MM.1S (cell line): ENCODE measurements around the gene ZNF22.

Source experiments
- DNase-seq: peaks from one replicate; pipeline ENCODE4 v3.0.0-alpha.2; 2015
- H2AFZ ChIP-seq: fragments of 300-600 bp; sonication (generic); 2 replicates; pipeline ENCODE4 v1.6.0; 2016; ENCODE audit warnings: antibody characterized with exemption, low read length
- H3F3A ChIP-seq: fragments of 300-600 bp; sonication (generic); 2 replicates; pipeline ENCODE4 v1.6.1; 2016; ENCODE audit warnings: mild to moderate bottlenecking, antibody characterized with exemption, low read length, moderate library complexity, mixed read lengths; ENCODE audit not compliant: insufficient read depth
- H3K27ac ChIP-seq: fragments of 300-600 bp; sonication (generic); 2 replicates; pipeline ENCODE4 v1.5.1; 2016; ENCODE audit warnings: mild to moderate bottlenecking, low read length
- H3K27me3 ChIP-seq: fragments of 300-600 bp; sonication (generic); replicated peaks from 2 replicates; pipeline ENCODE4 v1.6.0; 2016; ENCODE audit warnings: low read length; ENCODE audit not compliant: insufficient read depth
- H3K36me3 ChIP-seq: fragments of 300-600 bp; sonication (generic); replicated peaks from 2 replicates; pipeline ENCODE4 v1.6.1; 2016; ENCODE audit warnings: mild to moderate bottlenecking, low read length, mixed read lengths; ENCODE audit not compliant: insufficient read depth
- H3K4me1 ChIP-seq: fragments of 300-600 bp; sonication (generic); 2 replicates; pipeline ENCODE4 v1.6.1; 2016; ENCODE audit warnings: low read length, mixed read lengths
- H3K4me2 ChIP-seq: fragments of 300-600 bp; sonication (generic); 2 replicates; pipeline ENCODE4 v1.6.0; 2016; ENCODE audit warnings: low read depth, low read length
- H3K4me3 ChIP-seq: fragments of 300-600 bp; sonication (generic); 2 replicates; pipeline ENCODE4 v1.5.1; 2016; ENCODE audit warnings: low read length, mixed read lengths
- H3K79me2 ChIP-seq: fragments of 300-600 bp; sonication (generic); 2 replicates; pipeline ENCODE4 v1.6.1; 2016; ENCODE audit warnings: mixed run types, low read length, mixed read lengths
- H3K9ac ChIP-seq: fragments of 300-600 bp; sonication (generic); 2 replicates; pipeline ENCODE4 v1.6.1; 2016; ENCODE audit warnings: low read length, mixed read lengths
- H3K9me2 ChIP-seq: fragments of 300-600 bp; sonication (generic); replicated peaks from 2 replicates; pipeline ENCODE4 v1.6.1; 2016; ENCODE audit warnings: mild to moderate bottlenecking, low read length, mixed read lengths; ENCODE audit not compliant: insufficient read depth
- H3K9me3 ChIP-seq: fragments of 300-600 bp; sonication (generic); replicated peaks from 2 replicates; pipeline ENCODE4 v1.6.1; 2016; ENCODE audit warnings: mild to moderate bottlenecking, low read length, mixed read lengths; ENCODE audit not compliant: insufficient read depth
- H4K20me1 ChIP-seq: fragments of 300-600 bp; sonication (generic); 2 replicates; pipeline ENCODE4 v1.6.1; 2016; ENCODE audit warnings: mild to moderate bottlenecking, low read length, moderate library complexity, mixed read lengths; ENCODE audit not compliant: insufficient read depth
- CTCF ChIP-seq: fragments of 300-600 bp; sonication (generic); IDR thresholded peaks from 2 replicates; pipeline ENCODE4 v1.5.1; 2016; ENCODE audit warnings: antibody characterized with exemption, low read length, mixed read lengths
- EZH2 ChIP-seq: fragments of 300-600 bp; sonication (generic); optimal IDR thresholded peaks from 2 replicates; pipeline ENCODE3; 2017; ENCODE audit warnings: low read depth, mild to moderate bottlenecking, antibody characterized with exemption, low read length, mixed read lengths
- EZH2phosphoT487 ChIP-seq: fragments of 300-600 bp; sonication (generic); IDR thresholded peaks from 2 replicates; pipeline ENCODE4 v1.6.1; 2018; ENCODE audit warnings: antibody characterized with exemption, low read length

Gene ZNF22

DNA sequence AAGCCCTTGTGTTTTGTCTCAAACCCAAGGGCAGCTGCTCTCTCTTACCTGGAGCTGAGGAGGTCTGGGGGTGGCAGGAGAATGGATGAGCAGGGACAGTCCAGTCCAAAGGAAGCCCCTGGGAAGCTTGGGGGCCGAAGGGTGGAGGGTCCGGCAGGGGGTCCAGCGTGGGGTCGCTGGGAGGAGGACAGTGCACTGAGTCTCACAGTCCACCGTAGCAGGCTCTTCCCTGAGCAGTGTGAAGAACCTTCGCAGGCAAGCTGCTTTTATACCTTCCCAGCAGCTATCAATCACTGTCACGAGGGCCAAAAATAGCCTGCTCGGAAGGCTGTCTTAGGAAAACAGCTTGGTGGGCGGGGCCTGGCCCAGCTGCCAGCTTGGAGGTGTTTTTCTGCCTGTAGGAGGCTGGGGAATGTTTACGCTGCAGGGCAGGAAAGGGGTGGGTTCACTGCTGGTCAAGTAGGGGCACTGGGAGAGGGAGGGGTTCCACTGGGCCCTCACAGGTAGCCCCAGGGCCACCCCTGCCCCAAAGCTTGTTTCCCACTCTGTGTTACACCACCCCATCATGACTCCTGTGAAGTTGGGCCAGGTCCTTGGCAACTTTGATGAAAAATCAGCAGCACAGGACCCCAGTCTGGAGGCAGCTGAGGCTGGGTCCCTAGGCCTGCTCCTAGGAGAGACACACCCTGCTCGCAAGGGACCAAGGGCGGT is 22.0 kb upstream of the ZNF22 start, which contains the start of gene DEPP1:
DEPP1 (minus strand) TSS at position 240 of the 711 bp plus-strand sequence. CDS start 779 bp downstream, outside the sequence.
- TF ChIP-seq EZH2, result no peak
- no peak for TF ChIP-seq CTCF
- TF ChIP-seq EZH2phosphoT487, result no peak
- Histone ChIP-seq H3K27me3 (no peaks in the 10 kb centered on the region), H3K4me1 (peaks cover 51% of the 10 kb centered on the region), H3K9me2 (no peaks in the 10 kb centered on the region), H3K27ac (peak within 1 kb of the TSS; percentile 55; the same call in 1 of the 2 replicates), H3K36me3 (0 out of 2 replicates have a peak, but pooled peaks cover 4% of the 10 kb centered on the region), H3K4me3 (peak within 1 kb of the TSS; percentile 59), H4K20me1 (no peaks in the 10 kb centered on the region), H3K79me2 (peaks cover 64% of the 10 kb centered on the region), H3K9me3 (no peaks in the 10 kb centered on the region), H2AFZ (no peak within 1 kb of the TSS), H3F3A (peaks cover 14% of the 10 kb centered on the region), H3K4me2 (peak within 1 kb of the TSS; percentile 79), H3K9ac (peak within 1 kb of the TSS; percentile 56)
- peak; percentile 87 for DNase-seq

DNA sequence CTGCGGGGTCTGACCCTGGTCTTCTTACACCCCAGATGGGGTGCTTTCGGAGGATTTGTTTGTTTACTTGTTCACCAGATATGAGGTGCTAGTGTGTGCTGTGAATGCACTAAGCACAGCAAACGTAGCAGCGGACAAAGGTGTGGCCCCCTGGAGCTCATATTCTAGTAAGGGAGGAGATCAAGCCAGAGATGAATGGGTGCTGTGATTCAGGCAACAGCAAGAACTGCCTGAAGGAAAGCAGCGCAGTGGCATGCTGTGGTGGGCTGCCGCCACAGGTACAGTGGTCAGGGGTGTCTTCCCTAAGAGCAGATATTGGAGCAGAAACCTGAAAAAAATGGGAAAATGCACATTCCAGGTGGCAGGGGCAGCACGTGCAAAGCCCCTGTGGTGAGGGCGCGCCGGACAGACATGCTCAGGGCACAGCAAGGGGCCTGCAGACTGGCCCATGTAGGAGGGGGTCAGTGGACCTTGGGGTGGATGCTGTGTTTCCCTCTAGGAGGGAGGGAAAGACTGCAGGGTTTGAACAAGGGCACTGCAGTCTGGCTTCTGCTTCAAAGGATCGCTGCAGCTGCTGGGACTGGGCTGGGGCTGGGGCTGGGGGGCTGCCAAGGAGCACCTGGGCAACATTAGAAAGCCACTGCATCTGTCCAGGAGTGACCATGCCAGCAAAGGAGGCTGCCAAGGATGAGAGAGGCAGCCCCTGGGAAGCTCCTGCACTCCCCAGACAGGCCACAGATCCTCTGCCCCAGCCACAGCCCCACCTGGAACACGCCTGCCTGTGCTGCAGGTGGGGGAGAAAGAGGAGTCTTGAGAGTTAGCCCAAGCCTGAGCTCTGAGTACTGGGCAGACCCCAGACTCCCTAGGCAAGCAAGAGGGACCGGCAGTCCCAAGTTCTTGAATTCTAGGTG is 21.2 kb upstream of the ZNF22 start:
- peak overlapping the region; percentile 55; the same call in 1 of the 2 replicates for H3K27ac ChIP-seq
- H2AFZ ChIP-seq, result no peak overlapping the region
- H3K4me3 ChIP-seq, result no peak overlapping the region
- peak overlapping the region; percentile 79; the same call in 1 of the 2 replicates for H3K4me2 ChIP-seq
- H3F3A ChIP-seq, result 0 out of 2 replicates have a peak, but pooled peaks cover 9% of the 10 kb centered on the region
- TF ChIP-seq EZH2phosphoT487 (no peak), EZH2 (no peak), CTCF (no peak)
- H3K9ac ChIP-seq, result peak overlapping the region; percentile 56; the same call in 1 of the 2 replicates
- no peaks in the 10 kb centered on the region for H3K9me2 ChIP-seq
- no peaks in the 10 kb centered on the region for H4K20me1 ChIP-seq
- no peaks in the 10 kb centered on the region for H3K9me3 ChIP-seq
- H3K79me2 ChIP-seq, result peaks cover 64% of the 10 kb centered on the region
- 0 out of 2 replicates have a peak, but pooled peaks cover 4% of the 10 kb centered on the region for H3K36me3 ChIP-seq
- DNase-seq, result no peak
- no peaks in the 10 kb centered on the region for H3K27me3 ChIP-seq
- peaks cover 43% of the 10 kb centered on the region for H3K4me1 ChIP-seq

- TF ChIP-seq EZH2, result no peak
- no peak for TF ChIP-seq CTCF
- TF ChIP-seq EZH2phosphoT487, result no peak
- H3F3A ChIP-seq, result 0 out of 2 replicates have a peak, but pooled peaks cover 9% of the 10 kb centered on the region
- H3K36me3 ChIP-seq, result peaks cover 4% of the 10 kb centered on the region; the same call in 1 of the 2 replicates
- H3K9me2 ChIP-seq, result no peaks in the 10 kb centered on the region
- H3K4me2 ChIP-seq, result no peak overlapping the region
- no peak overlapping the region for H3K27ac ChIP-seq
- H4K20me1 ChIP-seq, result no peaks in the 10 kb centered on the region
- H3K4me3 ChIP-seq, result no peak overlapping the region
- no peaks in the 10 kb centered on the region for H3K9me3 ChIP-seq
- no peaks in the 10 kb centered on the region for H3K27me3 ChIP-seq
- no peak overlapping the region for H2AFZ ChIP-seq
- H3K9ac ChIP-seq, result no peak overlapping the region
- peaks cover 64% of the 10 kb centered on the region for H3K79me2 ChIP-seq
- H3K4me1 ChIP-seq, result peaks cover 39% of the 10 kb centered on the region
- DNase-seq, result no peak
These were observed 20.2 kb upstream of the ZNF22 start for GRCh38 chr10:44980309-44981171.
